ENCODE data around the gene BCAS3.
A peak's percentile ranks its signal among the peaks of the same experiment; 100 is the strongest.
"Not testable (repeated sequence)": the region's sequence is repeated elsewhere in the genome, so short reads cannot be mapped to it uniquely, and the experiment has no call there.

BCAS3 gene
- total RNA-seq = 51.1 to 53.1 reads per million in 2 donors

DNA sequence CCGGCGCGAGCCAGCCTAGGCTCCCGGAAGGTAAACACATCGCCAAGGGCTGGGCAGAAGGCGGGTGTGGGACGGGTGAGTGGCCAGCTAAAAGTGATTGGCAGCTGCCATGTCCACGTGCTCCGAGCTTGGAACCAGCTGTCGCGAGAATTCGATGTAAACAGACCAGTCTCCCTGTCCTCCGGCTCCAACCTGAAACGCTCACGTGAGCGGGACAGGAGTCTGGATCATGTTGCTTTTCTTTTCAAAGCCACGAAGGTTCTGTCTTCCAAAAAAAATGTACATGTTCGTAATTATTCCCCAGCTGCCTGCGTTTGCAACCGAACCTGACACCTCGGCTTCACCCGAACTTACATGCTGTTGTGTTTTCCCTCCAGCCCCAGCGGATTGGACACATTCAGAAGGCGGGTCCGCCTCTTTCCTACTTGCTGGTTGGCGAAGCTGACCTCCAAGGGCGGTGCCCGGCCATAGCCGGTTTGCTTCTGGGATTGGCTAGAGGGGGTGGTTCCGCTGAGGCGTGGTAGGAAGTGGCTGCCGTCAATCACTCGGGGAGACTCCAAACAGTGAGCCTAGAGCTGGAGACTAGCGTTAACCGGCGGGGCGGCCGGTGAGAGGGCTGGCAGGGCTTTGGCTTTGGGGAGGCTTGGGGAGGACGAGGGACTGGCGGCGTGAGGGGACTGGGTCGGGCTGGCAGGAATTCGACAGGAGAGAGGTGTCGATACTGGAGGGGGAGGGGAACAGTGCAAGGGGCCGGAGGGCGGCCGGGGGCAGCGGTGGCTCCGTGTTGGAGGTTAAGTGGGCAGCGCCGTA, at the start of gene BCAS3:
BCAS3 (plus strand) TSS at position 544 of the 810 bp plus-strand sequence.
- DNase-seq = peak; percentile 78

DNA sequence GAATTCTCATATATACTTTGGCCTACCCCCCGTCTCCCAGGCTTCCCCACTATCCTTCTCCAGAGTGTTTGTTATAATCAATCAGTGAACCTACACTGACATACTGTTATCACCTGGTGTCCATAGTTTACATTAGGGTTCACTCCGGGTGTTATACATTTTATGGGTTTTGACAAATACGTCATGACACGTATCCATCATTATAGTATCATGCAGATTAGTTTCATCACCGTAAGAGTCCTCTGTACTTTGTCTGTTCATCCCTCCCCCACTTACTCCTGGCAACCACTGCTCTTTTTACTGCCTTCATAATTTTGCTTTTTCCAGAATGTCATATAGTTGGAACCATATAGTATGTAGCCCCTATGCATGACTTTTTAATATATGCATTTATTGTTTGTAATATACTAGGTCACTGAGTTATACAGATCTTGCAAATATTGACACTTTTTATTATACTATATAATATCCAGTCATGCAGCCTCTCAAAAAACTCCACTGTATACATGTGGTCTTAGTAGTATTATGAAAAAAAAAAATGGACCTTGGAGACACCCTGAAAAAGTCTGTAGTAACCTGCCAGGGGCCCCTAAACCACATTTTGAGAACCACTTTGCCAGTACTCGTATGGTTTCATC, 49.3 kb upstream of the BCAS3 start:
- no peak for DNase-seq

DNA sequence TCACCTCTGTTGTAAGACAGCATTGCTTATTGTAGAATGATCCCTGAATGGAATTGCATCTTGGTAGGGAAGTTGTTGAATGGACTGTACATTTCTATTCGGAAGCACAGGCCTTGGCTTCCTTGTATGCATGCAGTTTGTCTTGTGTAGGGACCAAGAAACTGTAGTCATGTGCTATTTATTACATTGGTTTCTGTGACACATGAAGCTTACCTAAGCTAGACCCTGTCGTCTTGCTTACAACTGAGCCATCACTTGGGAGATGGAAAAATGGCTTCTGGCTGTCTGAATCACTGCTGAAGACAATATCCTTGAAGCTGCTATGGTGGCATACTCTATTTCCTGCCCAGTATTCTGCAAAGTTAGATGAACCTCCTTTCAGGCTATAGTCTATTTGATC, 48.5 kb upstream of the BCAS3 start:
- DNase-seq = no peak

DNA sequence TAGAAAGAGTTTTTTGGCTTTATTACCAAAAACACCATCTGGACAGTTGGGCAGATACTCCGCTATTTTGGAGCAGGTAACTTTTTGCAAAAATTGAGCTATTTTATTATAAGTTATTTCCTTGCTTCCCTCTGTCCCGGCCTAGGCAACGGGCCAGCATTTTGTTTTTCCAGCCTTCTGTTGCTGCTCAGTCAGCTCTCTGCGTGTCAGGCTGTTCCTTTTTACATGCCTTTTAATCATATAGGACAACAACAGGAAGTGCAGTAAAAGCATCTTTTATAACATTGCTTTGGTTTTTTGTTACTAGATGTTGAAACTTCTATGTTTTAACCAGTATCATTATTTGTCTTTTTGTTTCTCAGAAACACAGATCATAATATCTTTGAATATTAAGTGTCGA, 47.3 kb upstream of the BCAS3 start:
- DNase-seq = no peak

DNA sequence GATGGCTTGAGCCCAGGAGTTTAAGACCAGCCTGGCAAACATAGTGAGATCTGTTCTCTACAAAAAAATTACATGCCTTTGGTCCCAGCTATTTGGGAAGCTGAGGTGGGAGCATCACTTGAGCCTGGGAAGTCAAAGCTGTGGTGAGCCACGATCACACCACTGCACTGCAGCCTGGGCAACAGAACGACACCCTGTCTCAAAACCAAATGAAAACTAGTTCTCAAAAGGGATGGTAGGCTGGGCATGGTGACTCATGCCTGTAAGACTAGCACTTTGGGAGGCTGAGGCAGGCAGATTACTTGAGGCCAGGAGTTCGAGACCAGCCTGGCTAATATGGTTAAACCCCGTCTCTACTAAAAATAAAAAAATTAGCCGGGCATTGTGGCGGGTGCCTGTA, 46.5 kb upstream of the BCAS3 start:
- no peak for DNase-seq

DNA sequence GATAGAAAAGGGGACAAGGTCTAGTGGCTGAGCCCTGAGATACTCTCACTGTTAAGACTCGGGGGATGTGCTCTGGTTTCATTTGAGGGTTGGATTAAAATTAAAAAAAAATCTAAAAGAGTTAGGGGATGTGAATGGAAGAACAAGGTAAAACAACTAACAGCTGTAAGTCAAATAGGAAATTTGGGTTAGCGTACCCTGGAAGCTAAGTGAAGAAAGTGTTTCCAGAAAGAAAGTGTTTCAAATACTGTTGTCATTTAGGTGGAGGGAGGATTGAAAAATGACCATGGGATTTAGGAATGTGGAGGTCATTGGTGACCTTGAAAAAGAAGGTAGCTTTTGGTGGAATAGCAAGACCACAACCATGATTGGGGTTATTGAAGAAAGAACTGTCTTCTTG, 40.0 kb upstream of the BCAS3 start:
- no peak for DNase-seq

DNA sequence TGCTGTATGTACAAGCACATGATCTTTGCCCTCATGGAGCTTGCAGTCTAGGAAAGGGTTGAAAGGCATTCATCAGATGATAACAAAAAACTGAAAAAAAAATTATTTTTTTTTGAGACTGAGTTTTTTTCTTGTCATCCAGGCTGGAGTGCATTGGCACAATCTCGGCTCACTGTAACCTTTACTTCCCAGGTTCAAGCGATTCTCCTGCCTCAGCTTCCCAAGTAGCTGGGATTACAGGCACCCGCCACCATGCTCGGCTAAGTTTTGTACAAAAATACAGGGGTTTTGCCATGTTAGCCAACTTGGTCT, 38.7 kb upstream of the BCAS3 start:
- DNase-seq = no peak

DNA sequence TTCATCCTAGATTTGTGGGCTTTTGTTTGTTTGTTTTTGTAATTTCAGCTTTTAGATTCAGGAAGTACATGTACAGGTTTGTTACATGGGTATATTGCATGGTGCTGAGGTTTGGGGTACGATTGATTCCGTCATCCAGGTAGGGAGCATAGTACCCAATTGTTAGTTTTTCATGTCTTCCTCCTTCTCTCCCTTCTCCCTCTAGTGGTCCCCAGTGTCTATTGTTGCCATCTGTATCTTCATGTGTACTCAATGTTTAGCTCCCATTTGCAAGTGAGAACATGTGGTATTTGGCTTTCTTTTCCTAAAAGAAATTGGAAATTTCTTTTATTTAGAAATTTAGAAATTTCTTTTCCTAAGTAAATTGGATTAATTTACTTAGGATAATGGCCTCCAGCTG, 37.1 kb upstream of the BCAS3 start:
- DNase-seq = no peak

DNA sequence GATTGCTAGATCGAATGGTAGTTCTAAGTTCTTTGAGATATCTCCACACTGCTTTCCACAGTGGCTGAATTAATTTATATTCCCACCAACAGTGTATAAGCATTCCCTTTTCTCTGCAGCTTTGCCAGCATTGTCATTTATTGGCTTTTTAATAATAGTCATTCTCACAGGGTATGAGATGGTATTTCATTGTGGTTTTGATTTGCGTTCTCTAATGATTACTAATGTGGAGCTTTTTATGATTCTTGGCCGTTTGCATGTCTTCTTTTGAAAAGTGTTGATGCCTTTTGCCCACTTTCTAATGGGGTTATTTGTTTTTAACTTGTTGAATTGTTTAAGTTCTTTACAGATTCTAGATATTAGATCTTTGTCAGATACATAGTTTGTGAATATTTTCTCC, 36.5 kb upstream of the BCAS3 start:
- no peak for DNase-seq

DNA sequence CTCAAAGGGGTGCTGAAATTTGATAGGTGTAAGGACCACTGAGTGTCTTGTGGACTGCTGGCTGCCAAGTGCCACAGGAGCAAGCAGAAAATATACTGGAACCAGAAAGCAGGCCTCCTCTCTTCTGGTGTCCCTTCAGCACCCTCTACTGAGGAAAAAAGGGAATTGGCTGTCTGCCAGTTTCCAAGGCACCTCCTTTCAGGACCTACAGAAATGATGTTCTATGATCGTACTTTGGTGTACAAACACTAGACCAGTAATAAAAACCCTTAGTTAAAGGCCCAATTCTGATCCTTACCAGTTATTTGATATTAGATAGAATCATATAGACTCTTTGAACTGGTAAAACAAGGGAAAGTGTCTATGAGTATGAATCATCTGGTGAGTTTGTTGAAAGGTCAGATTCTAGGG, 35.8 kb upstream of the BCAS3 start:
- no peak for DNase-seq

DNA sequence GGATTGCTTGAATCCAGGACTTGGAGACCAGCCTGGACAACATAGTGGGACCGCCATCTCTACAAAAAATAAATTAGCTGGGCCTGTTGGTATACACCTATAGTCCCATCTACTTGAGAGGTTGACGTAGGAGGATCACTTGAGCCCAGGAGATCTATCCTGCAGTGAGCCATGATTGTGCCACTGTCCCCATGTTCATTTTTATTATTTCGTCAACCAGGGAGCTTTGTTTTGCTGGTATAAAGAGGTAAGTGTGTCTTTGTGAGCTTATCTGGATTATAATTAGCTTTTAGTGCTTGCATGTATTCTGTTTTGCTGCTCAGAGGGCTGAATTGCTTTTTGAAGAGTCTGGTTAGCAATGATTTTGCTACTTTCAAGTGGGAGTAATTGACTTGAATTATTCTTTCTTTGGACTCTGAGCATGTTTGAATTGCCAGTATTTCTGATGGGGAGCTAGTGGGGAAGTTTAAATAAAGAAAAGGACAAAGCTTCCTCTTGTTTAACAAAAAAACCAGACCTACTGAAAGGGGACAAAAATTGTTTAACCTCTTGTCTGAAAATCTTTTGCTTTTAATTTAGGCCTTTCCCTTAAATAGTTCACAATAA, 31.6 kb upstream of the BCAS3 start:
- DNase-seq = no peak

DNA sequence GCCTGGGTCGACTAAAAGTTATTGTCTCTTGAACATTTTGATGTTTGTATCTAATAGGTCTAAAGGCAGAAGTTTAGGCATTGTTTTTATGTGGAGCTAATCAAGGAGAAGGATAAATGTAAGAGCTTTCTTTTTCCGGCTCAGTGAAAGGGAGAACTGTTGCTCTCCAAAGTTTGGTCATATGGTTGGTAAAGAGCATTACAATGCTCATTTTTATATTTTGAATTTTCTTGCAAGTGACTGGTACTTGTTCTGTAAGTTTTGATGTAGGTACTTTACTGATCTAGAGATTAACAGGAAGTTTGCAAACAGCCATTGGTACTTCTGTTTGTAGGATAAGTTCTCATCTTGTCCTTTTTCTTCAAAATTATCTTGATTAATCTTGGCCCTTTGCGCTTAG, 30.9 kb upstream of the BCAS3 start:
- no peak for DNase-seq

DNA sequence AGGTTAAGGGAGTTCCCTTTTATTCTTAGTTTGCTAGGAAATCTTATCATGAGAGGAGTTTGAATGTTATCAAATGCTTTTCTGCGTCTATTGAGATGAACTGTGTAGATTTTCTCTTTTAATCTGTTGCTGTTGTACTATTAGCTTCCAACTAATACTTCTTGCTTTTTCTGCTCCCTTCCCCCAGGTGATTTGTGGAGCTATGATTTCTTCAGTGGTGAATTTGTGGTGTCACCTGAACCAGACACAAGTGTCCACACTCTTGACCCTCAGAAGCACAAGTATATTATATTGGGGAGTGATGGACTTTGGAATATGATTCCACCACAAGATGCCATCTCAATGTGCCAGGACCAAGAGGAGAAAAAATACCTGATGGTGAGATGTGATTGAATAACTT, 29.9 kb upstream of the BCAS3 start:
- DNase-seq = no peak

DNA sequence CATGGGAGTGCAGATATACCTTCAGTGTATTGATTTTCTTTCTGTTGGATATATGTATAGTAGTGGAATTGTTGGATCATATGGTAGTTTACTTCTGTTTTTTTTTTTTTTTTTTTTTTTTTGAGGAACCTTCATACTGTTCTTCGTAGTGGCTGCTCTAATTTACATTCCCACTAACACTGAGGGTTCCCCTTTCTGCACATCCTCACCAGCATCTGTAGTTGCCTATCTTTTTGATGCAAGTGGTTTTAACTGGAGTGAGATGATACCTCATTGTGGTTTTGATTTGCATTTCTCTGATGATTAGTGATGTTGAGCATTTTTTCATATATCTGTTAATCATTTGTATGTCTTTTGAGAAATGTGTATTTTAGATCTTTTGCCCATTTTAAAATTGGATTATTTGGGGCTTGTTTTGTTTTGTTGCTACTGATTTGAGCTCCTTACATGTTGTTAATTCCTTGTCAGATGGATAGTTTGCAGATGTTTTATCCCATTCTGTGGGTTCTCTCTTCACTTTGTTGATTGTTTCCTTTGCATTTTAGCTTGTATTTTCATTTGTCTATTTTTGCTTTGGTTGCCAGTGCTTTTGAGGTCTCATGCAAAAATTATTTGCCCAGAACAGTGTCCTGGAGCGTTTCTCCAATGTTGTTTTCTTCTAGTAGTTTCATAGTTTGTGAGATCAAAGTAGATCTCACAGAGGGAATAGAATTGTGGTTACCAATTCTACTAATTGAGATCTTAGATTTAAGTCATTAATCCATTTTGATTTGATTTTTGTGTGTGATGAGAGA, 25.0 kb upstream of the BCAS3 start:
- DNase-seq = no peak

DNA sequence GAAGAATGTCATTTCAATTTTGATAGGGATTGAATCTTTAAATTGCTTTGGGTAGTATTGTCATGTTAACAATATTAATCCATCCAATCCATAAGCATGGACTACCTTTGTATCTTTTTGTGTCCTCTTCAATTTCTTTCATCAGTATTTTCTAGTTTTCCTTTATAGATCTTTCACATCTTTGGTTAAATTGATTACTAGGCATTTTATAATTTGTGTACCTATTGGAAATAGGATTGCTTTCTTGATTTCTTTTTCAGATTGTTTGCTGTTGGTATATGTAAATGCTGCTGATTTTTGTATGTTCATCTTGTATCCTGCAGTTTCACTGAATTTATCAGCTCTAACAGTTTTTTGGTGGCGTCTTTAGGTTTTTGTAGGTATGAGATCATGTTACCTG, 24.1 kb upstream of the BCAS3 start:
- DNase-seq = no peak

DNA sequence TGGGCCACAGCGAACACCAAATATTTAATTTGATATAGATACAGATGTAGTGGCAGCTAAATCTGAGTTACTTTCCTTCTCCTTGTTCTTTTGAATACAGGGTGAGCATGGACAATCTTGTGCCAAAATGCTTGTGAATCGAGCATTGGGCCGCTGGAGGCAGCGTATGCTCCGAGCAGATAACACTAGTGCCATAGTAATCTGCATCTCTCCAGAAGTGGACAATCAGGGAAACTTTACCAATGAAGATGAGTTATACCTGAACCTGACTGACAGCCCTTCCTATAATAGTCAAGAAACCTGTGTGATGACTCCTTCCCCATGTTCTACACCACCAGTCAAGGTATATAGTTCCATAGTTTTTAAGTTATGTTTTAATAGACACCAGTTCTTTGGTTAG, 21.2 kb upstream of the BCAS3 start:
- no peak for DNase-seq

DNA sequence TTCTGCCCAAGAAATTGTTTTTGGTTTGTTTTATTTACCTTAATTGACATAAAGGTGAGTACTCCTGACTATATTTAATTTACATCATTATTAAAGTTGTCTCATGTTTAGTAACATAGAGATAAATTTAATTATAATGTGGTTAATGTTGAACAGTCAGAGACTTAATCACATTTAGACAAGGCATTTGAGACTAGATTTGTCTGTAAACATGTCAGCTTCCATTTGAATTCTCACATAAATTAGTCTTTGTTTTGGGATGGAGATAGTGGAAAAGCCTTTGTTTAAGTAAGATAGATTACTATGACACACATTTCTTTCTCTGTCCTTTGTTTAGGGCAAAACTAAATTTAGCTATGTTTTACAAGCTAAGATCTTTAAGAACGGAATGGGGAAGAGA, 18.5 kb upstream of the BCAS3 start:
- DNase-seq = no peak

DNA sequence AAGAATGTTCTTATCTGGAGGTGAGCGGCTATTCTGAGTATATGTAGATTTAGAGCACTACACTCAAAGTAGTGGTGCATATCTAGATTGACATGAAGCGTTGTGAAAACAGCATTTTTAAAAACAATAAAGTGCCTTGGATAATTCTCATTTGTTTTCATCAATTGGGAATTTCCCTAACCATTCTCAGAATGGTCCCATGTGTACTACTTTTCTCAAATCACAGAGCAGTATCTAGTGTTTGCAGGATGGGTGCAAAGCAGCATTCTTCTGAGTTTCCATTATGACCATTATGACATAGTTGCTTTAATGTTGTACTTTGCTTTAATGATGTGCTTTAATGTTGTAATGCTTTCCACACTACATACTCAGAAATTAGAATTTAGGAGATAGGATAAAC, 16.2 kb upstream of the BCAS3 start:
- no peak for DNase-seq

DNA sequence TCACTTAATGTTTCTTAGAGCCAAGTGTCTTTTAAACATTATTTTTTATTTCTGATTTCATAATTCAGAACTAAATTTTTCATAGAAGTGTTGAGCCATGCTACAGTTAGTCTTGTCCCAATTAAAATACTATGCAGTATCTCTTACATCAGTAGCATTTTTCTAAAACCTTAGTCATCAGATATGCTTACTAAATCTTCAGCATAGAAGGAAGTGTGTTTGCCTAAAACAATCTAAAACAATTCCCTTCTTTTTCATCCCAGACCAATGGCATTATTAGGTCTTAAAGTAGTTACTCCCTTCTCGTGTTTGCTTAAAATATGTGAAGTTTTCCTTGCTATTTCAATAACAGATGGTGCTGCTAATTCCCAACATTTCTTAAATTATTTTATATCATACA, 13.6 kb upstream of the BCAS3 start:
- no peak for DNase-seq

DNA sequence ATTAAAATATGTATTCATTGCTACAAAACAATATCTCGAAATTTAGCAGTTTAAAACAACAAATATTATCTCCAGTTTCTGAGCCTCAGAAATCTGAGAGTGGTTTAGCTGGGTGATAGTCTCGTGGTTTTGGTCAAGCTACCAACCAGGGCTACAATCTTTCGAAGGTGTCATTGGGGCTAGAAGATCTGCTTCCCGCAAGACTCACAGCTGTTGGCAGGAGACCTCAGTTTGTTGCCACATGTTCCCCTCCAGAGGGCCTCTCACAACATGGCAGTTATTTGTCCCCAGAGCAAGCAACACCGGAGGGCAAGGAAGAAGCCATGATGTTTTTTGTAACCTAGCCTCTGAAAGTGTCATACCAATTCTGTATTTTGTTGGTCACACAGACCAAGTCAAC, 12.0 kb upstream of the BCAS3 start:
- DNase-seq = no peak

DNA sequence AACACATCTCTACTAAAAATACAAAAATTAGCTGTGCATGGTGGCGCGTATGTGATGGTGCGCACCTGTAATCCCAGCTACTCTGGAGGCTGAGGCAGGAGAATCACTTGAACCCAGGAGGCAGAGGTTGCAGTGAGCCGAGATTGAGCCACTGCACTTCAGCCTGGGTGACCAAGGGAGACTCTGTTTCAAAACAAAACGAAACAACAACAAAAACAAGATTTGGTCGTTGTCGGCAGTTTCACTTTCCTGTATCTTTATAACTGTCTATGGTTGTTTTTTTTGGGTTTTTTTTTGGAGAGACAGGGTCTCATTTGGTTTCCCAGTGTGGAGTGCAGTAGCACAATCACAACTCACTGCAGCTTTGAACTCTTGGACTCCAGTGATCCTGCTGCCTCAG, 8.9 kb upstream of the BCAS3 start:
- DNase-seq = not testable (repeated sequence)

DNA sequence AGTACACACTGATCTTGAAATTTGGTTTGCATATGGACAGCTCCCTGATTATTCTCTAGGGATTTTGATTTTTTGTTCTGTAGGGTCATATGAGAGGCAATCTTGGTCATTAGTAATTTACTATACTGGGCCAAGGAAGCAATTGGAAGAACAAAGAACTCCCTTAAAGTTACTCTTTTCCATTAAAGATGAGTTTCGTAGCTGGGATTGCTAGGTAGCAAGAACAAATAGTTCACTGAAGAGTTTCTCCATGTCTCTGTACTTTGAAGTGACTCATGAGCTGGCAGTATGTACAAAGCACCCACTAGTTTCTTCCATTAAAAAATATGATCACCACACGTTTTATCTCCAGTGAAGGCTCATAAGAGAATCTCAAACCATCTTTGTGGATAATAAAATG, 6.2 kb upstream of the BCAS3 start:
- no peak for DNase-seq

DNA sequence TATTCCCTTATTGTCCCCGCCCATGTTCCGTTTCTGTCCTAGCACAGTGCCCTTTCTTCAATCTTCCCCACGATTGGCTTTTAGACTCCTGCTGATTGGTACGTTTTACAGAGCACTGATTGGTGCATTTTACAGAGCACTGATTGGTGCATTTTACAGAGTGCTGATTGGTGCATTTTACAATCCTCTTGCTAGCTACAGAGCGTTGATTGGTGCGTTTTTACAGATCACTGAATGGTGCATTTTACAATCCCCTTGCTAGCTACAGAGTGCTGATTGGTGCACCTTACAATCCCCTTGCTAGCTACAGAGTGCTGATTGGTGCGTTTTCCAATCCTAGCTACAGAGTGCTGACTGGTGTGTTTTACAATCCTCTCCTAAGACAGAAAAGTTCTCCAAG, 3.0 kb upstream of the BCAS3 start:
- DNase-seq = not testable (repeated sequence)

DNA sequence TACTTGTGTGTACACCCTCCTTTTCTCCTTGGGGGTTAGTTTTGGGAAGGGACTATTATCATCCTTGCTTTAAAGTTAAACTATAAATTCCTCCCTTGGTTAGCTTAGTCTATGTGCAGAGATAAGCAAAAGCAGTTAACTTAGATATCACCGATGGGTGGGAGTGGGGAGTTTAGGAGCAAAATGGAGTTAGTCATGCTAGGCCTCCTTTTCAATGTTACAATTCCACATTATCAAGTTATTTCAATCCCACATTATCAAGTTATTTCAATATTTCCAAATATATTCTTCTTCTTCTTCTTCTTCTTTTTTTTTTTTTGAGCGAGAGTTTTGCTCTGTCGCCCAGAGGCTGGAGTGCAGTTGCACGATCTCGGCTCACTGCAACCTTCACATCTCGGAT, 1.7 kb upstream of the BCAS3 start:
- DNase-seq = no peak
